HCT116 (cell line): ENCODE measurements around the gene AGPAT2. TPM values are rescaled to one million over a fixed set of nuclear protein-coding genes. Genes with fewer than 3 reads are reported as not detected.

Experiments
- ATAC-seq: fragments of 200-7000 bp; cut with Tn5 transposase; 2 replicates; pipeline ENCODE4 v1.9.1; 2020; ENCODE audit warnings: mild to moderate bottlenecking, moderate library complexity
- Bru-seq: library from RNA; stranded (reverse); fragments of 400-500 nt; gene quantifications from one replicate; lab custom pipeline; 2021; lab: Mats Ljungman, UMichigan
- BruChase-seq, 2 experiments: library from RNA; stranded (reverse); fragments of 400-500 nt; gene quantifications; one replicate each; lab custom pipeline; 2021; lab: Mats Ljungman, UMichigan
- BruUV-seq: library from RNA; stranded (reverse); fragments of 400-500 nt; replicated peaks from 2 replicates; lab custom pipeline; 2021; lab: Mats Ljungman, UMichigan
- CTCF ChIA-PET: fragments of 300-600 bp; sonication (Branson Sonifier 250); formaldehyde crosslinking; loops from one replicate; lab custom pipeline; 2021; ENCODE audit warnings: antibody characterized with exemption; lab: Charles Lee
- POLR2A ChIA-PET: fragments of 300-600, 350-600 bp; sonication (Branson Sonifier 250); formaldehyde crosslinking; loops from one replicate; lab custom pipeline; 2021; ENCODE audit warnings: antibody characterized with exemption; lab: Charles Lee
- RAD21 ChIA-PET, 2 experiments: fragments of 300-600 bp; sonication (Branson Sonifier 250); formaldehyde crosslinking; loops; one replicate each; lab custom pipeline; 2023; ENCODE audit warnings: low total read pairs in 2 of 2; ENCODE audit not compliant: uncharacterized antibody in 2 of 2, unreplicated experiment in 2 of 2, low non-redundant PET in 1 of 2; lab: Charles Lee
- DNase-seq: peaks from one replicate; pipeline ENCODE4 v3.0.0-alpha.2; 2010; ENCODE audit warnings: low read depth, low spot score
- H2AFZ ChIP-seq: fragments of 200-600 bp; shearing (Covaris generic), sonication (generic); 2 replicates; pipeline ENCODE4 v1.6.1; 2017; ENCODE audit warnings: low read depth, mixed run types, mixed read lengths, antibody characterized with exemption, low read length; ENCODE audit not compliant: poor library complexity, severe bottlenecking
- H3K27ac ChIP-seq: 2 replicates; pipeline ENCODE4 v1.5.1; 2012; ENCODE audit warnings: low read depth, low read length
- H3K27me3 ChIP-seq: fragments of 200-600 bp; sonication (generic); 2 replicates; pipeline ENCODE4 v1.6.1; 2016; ENCODE audit warnings: mixed run types, low read length, mixed read lengths; ENCODE audit not compliant: insufficient read depth
- H3K36me3 ChIP-seq, 2 experiments: fragments of 200-500 bp in 1 of 2; fragments of 200-600 bp in 1 of 2; sonication (Bioruptor generic) in 1 of 2; sonication (generic) in 1 of 2; 2 replicates each; pipeline versions ENCODE4 v1.5.1 to v1.6.1; 2014 to 2016; ENCODE audit warnings: low read length in 2 of 2, inconsistent platforms in 1 of 2, mixed read lengths in 1 of 2, mixed run types in 1 of 2; ENCODE audit not compliant: insufficient read depth in 2 of 2, control insufficient read depth in 1 of 2
- H3K4me1 ChIP-seq, 2 experiments: fragments of 200-600 bp in 1 of 2; sonication (generic) in 1 of 2; 2 replicates each; pipeline versions ENCODE4 v1.5.1 to v1.6.1; 2012 to 2017; ENCODE audit warnings: low read length in 2 of 2, inconsistent platforms in 1 of 2, mild to moderate bottlenecking in 1 of 2, mixed read lengths in 1 of 2, mixed run types in 1 of 2, moderate library complexity in 1 of 2; ENCODE audit not compliant: insufficient read depth in 2 of 2, control insufficient read depth in 1 of 2
- H3K4me2 ChIP-seq: fragments of 200-600 bp; sonication (generic); 2 replicates; pipeline ENCODE4 v1.6.1; 2017; ENCODE audit warnings: mixed run types, low read length, mixed read lengths
- H3K4me3 ChIP-seq, 2 experiments: fragments of 200-600 bp in 1 of 2; sonication (generic) in 1 of 2; replicated peaks in 1 of 2; 2 replicates each; pipeline ENCODE4 v1.5.1; 2011 to 2016; ENCODE audit warnings: low read length in 2 of 2, control low read depth in 1 of 2, low read depth in 1 of 2, mild to moderate bottlenecking in 1 of 2, mixed read lengths in 1 of 2, mixed run types in 1 of 2
- H3K79me2 ChIP-seq: fragments of 200-600 bp; sonication (generic); 2 replicates; pipeline ENCODE4 v1.6.1; 2017; ENCODE audit warnings: mild to moderate bottlenecking, mixed run types, low read length, moderate library complexity, mixed read lengths; ENCODE audit not compliant: insufficient read depth
- H3K9ac ChIP-seq: fragments of 200-600 bp; sonication (generic); 2 replicates; pipeline ENCODE4 v1.6.1; 2016; ENCODE audit warnings: low read length, mixed read lengths
- H3K9me2 ChIP-seq: fragments of 200-600 bp; sonication (generic), shearing (Covaris generic); 2 replicates; pipeline ENCODE4 v1.6.1; 2017; ENCODE audit warnings: mixed run types, mild to moderate bottlenecking, moderate library complexity; ENCODE audit not compliant: insufficient read depth
- H3K9me3 ChIP-seq, 2 experiments: fragments of 200-500 bp in 1 of 2; fragments of 200-600 bp in 1 of 2; sonication (Bioruptor generic) in 1 of 2; sonication (generic) in 1 of 2; 2 replicates each; pipeline ENCODE4 v1.6.1; 2014 to 2017; ENCODE audit warnings: low read length in 2 of 2, mixed read lengths in 2 of 2, inconsistent platforms in 1 of 2, low read depth in 1 of 2, mild to moderate bottlenecking in 1 of 2, mixed run types in 1 of 2, moderate library complexity in 1 of 2; ENCODE audit not compliant: control insufficient read depth in 1 of 2, insufficient read depth in 1 of 2
- H4K20me1 ChIP-seq: fragments of 200-600 bp; sonication (generic), shearing (Covaris generic); 2 replicates; pipeline ENCODE4 v1.6.1; 2017; ENCODE audit warnings: mixed run types, mild to moderate bottlenecking, moderate library complexity; ENCODE audit not compliant: insufficient read depth
- EZH2 ChIP-seq: fragments of 200-600 bp; sonication (generic); IDR thresholded peaks from 2 replicates; pipeline ENCODE4 v1.6.1; 2017; ENCODE audit warnings: antibody characterized with exemption, mixed run types
- JUND ChIP-seq: IDR thresholded peaks from 2 replicates; pipeline ENCODE4 v1.6.1; 2012
- POLR2A ChIP-seq: IDR thresholded peaks from 2 replicates; pipeline ENCODE4 v1.7.0; 2011; ENCODE audit warnings: borderline replicate concordance; ENCODE audit not compliant: insufficient read depth, insufficient read length; ENCODE audit errors: extremely low read depth
- POLR2AphosphoS5 ChIP-seq: IDR thresholded peaks from 2 replicates; pipeline ENCODE4 v1.6.1; 2011; ENCODE audit warnings: mild to moderate bottlenecking, low read depth, low read length, moderate library complexity
- SP1 ChIP-seq: IDR thresholded peaks from 2 replicates; pipeline ENCODE4 v1.6.1; 2012; ENCODE audit warnings: low read depth
- TCF7L2 ChIP-seq: IDR thresholded peaks from 2 replicates; pipeline ENCODE4 v1.7.0; 2011; ENCODE audit warnings: borderline replicate concordance, inconsistent platforms; ENCODE audit not compliant: insufficient read depth, insufficient read length; ENCODE audit errors: extremely low read depth
- YY1 ChIP-seq: IDR thresholded peaks from 2 replicates; pipeline ENCODE4 v1.6.1; 2011; ENCODE audit warnings: low read length, low read depth, moderate library complexity, mild to moderate bottlenecking; ENCODE audit not compliant: insufficient replicate concordance; ENCODE audit errors: extremely low read depth
- ZFX ChIP-seq: fragments of 450-650 bp; IDR thresholded peaks from 2 replicates; pipeline ENCODE4 v1.6.1; 2017
- ZNF274 ChIP-seq: fragments of 200-500 bp; sonication (Bioruptor generic); IDR thresholded peaks from 2 replicates; pipeline ENCODE4 v1.6.1; 2014; ENCODE audit warnings: mild to moderate bottlenecking, low read depth, low read length, inconsistent platforms
- intact Hi-C: fragments of 100-400 bp; cut with micrococcal nuclease; formaldehyde crosslinking; loops from 2 replicates; pipeline ENCODE4 v1.10.0; 2022
- long read RNA-seq: library from polyadenylated mRNA; unstranded; transcript quantifications from one replicate; pipeline ENCODE4 v2.0.0, GENCODE V29; 2021; ENCODE audit not compliant: unreplicated experiment
- polyA plus RNA-seq: library from polyadenylated mRNA; unstranded; fragments of >200 nt; gene quantifications from 2 replicates; pipeline ENCODE4 v1.2.1, GENCODE V29; 2012; ENCODE audit warnings: missing spikeins
- total RNA-seq: library from RNA; stranded (reverse); gene quantifications from one replicate; pipeline ENCODE4 v1.2.1, GENCODE V29; 2021; ENCODE audit not compliant: unreplicated experiment
- TF ChIP-seq, protein P1 (sequence below): IDR thresholded peaks from 2 replicates; pipeline ENCODE4 v1.6.1; 2012

The AGPAT2 gene
- total RNA-seq (86.0 TPM), Bru-seq, nascent RNA (percentile 58 among the genes with signal in this experiment), BruChase-seq, experiment 1, labeled RNA remaining after a 6-hour chase (percentile 71 among the genes with signal in this experiment), BruChase-seq, experiment 2, labeled RNA remaining after a 2-hour chase (percentile 62 among the genes with signal in this experiment)
- 84.7 and 91.2 TPM in 2 replicates for polyA plus RNA-seq
- long read RNA-seq, transcript AGPAT2-201 (5 exons, 1,391 nt), result minor isoform, 12 of 218 reads
- long read RNA-seq, transcript AGPAT2-202 (6 exons, 1,512 nt), result major isoform, 165 of 218 reads
- long read RNA-seq, partial matches to known transcripts, result 6 of 218 reads
- long read RNA-seq, other reads (novel, unspliced or antisense), result 33 of 218 reads

DNA sequence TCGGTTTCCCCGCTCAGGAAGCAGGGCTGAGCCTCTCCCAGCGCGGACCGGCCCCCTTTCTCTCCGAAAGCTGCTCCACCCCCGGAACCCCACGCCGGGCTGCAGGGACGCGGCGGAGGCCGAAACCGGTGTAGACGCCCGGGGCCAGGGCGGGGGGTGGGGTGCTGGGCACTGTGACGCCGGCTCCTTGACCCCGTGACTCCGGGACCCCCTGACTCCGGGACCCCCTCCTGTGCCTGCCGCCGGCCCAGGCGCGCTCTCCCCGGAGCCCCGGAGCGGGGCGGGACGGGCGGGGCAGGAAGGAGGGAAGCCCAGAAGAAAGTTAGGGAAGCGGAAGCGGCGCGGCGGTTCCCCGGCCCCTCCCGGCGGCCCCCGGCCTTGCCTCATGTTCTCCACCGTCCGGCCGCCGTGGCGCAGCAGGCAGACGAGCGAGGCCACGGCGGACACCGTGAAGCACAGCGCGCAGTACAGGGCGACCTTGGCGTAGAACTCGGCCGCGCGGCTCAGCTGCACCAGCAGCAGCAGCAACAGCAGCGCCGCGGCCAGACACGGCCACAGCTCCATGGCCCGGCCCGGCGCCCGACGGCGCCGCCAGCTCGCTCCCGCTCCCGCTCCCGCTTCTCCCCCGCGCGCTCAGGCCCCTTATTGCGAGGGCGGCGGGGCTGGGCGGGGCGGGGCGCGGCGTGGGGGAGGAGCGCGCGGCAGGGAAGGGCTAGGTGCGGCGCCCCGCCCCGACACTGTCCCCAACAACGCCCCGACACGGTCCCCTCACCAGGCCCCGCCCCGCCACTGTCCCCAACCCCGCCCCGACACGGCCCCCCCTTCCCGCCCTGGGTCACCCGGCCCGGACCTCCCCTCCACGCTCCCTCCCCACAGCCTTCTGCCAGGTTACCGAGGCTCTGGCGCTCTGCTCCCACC lies at the start of gene AGPAT2:
TSS of gene AGPAT2 (minus strand) at position 664 of the 918 bp plus-strand sequence. CDS start at position 564, 100 bp downstream.
- POLR2A ChIA-PET, result interaction anchor here (1.5 kb wide), 1 partner anchor 11 kb away, joined by 3 read pairs; no protein-coding TSS in a partner anchor
- Histone ChIP-seq H3K9ac (peak within 1 kb of the TSS; percentile 91), H2AFZ (no peak within 1 kb of the TSS), H3K79me2 (peaks cover 34% of the 10 kb centered on the region), H3K9me2 (no peaks in the 10 kb centered on the region), H3K4me3 (peak within 1 kb of the TSS; percentile 81 to 89), H3K27ac (peak within 1 kb of the TSS; percentile 86), H4K20me1 (no peaks in the 10 kb centered on the region), H3K4me2 (peak within 1 kb of the TSS; percentile 97), H3K9me3 (no peaks in the 10 kb centered on the region), H3K36me3 (no peaks in the 10 kb centered on the region), H3K27me3 (no peaks in the 10 kb centered on the region), H3K4me1 (peaks cover 31 to 48% of the 10 kb centered on the region in 2 experiments)
- TF ChIP-seq, protein P1, sequence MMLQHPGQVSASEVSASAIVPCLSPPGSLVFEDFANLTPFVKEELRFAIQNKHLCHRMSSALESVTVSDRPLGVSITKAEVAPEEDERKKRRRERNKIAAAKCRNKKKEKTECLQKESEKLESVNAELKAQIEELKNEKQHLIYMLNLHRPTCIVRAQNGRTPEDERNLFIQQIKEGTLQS, result no peak
- TF ChIP-seq EZH2 (no peak), TCF7L2 (no peak), JUND (no peak), POLR2A (peak; percentile 49), YY1 (peak; percentile 37), SP1 (no peak), ZNF274 (no peak), ZFX (peak; percentile 81; the same call in 1 of the 2 replicates), POLR2AphosphoS5 (peak; percentile 93)
- DNase-seq (peak; percentile 28), ATAC-seq (peak; percentile 88)
- no TSS peak for BruUV-seq
- intact Hi-C loops, result loop anchor here (2.0 kb wide), 1 partner anchor 16 kb away; no protein-coding TSS in a partner anchor
- RAD21 ChIA-PET, result no interaction called here
- CTCF ChIA-PET, result interaction anchor here (0.7 to 1.4 kb wide), 2 partner anchors 16 to 203 kb away, joined by 3 to 6 read pairs; no protein-coding TSS in a partner anchor
